Tibial nerve (tissue), 4 donors: ENCODE data around the gene GCHFR. TPM values are rescaled to one million over a fixed set of nuclear protein-coding genes. Genes with fewer than 3 reads are reported as not detected.

Experiments used
- DNase-seq, 2 donors: peaks; one replicate each; pipeline ENCODE4 v3.0.0-alpha.2; 2019; ENCODE audit warnings: low spot score in 2 of 2
- H3K27ac ChIP-seq, 4 donors: fragments of 200-600 bp; sonication (generic) in 3 of 4; one replicate each; pipeline ENCODE4 v1.5.1; 2017 to 2019; ENCODE audit warnings: mild to moderate bottlenecking in 1 of 4
- H3K27me3 ChIP-seq, 2 donors: fragments of 200-600 bp; sonication (generic) in 1 of 2; one replicate each; pipeline versions ENCODE4 v1.5.1 to v1.6.0; 2017 to 2019
- H3K36me3 ChIP-seq, 3 donors: fragments of 200-600 bp; sonication (generic); one replicate each; pipeline ENCODE4 v1.5.1; 2018 to 2019
- H3K4me1 ChIP-seq, 4 donors: fragments of 200-600 bp; sonication (generic) in 3 of 4; one replicate each; pipeline ENCODE4 v1.5.1; 2017 to 2019
- H3K4me3 ChIP-seq, 4 donors: fragments of 200-600 bp; sonication (generic) in 3 of 4; one replicate each; pipeline ENCODE4 v1.5.1; 2017 to 2019; ENCODE audit warnings: mild to moderate bottlenecking in 1 of 4, moderate library complexity in 1 of 4
- H3K9me3 ChIP-seq, 4 donors: fragments of 200-600 bp; sonication (generic) in 3 of 4; one replicate each; pipeline ENCODE4 v1.5.1; 2017 to 2019
- EP300 ChIP-seq, 2 donors: sonication (generic); formaldehyde crosslinking; IDR thresholded peaks; one replicate each; pipeline ENCODE4 v1.6.1; 2017; ENCODE audit warnings: antibody characterized with exemption in 2 of 2, mild to moderate bottlenecking in 1 of 2
- POLR2A ChIP-seq, 2 donors: fragments of 450-650 bp; IDR thresholded peaks; one replicate each; pipeline ENCODE4 v1.6.1; 2017; ENCODE audit warnings: antibody characterized with exemption in 2 of 2, mild to moderate bottlenecking in 2 of 2, moderate library complexity in 2 of 2
- WGBS, 2 donors: methylation state at CpG; one replicate each; pipeline ENCODE4 v1.1.5; 2018; 5-methylcytosine and 5-hydroxymethylcytosine counted together
- total RNA-seq, 4 donors: library from RNA; depleted of rRNA; stranded (reverse); fragments of >200 nt; gene quantifications; one replicate each; pipeline ENCODE4 v1.1.0, GENCODE V29; 2016
- TF ChIP-seq, protein P1 (sequence below), 5 experiments: fragments of 200-600 bp in 3 of 5; fragments of 450-650 bp in 2 of 5; sonication (generic) in 3 of 5; IDR thresholded peaks; one replicate each; pipeline ENCODE4 v1.5.1; 2016 to 2019; ENCODE audit warnings: antibody characterized with exemption in 5 of 5, mild to moderate bottlenecking in 3 of 5, moderate library complexity in 2 of 5

Gene GCHFR
- total RNA-seq, 4 donors from 2014 or later: 24.5 to 49.4 (median 44.1) TPM

DNA sequence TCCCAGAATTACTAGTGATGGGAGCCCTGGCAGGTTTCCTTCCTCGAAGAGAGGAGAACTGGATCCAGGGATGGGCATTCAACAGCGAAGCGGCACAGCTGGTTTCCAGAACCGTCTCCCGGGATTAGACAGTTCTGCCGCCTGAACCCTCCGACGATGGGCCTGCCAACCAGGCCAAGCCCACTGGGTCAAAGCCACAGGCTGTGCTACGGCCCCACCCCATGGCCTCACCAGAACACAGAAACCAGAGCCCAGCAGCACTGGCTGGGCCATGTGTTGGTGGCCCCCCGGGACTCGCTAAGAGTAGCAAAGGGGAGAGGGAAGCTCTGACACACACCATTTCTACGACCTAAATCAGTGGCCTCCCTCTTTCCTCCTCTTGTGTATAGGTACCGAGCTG, 8.1 kb downstream of the GCHFR start:
- no peak for DNase-seq
- H3K4me3 ChIP-seq: no peak overlapping the region
- H3K36me3 ChIP-seq: peaks cover 4 to 100% (median 20%) of the 10 kb centered on the region in 3 donors
- H3K4me1 ChIP-seq: peaks cover 0 to 29% (median 12%) of the 10 kb centered on the region in 4 donors
- 82 to 91% methylated on average over 11 to 13 of the region's 13 CpGs for WGBS, 2 donors
- TF ChIP-seq, protein P1, sequence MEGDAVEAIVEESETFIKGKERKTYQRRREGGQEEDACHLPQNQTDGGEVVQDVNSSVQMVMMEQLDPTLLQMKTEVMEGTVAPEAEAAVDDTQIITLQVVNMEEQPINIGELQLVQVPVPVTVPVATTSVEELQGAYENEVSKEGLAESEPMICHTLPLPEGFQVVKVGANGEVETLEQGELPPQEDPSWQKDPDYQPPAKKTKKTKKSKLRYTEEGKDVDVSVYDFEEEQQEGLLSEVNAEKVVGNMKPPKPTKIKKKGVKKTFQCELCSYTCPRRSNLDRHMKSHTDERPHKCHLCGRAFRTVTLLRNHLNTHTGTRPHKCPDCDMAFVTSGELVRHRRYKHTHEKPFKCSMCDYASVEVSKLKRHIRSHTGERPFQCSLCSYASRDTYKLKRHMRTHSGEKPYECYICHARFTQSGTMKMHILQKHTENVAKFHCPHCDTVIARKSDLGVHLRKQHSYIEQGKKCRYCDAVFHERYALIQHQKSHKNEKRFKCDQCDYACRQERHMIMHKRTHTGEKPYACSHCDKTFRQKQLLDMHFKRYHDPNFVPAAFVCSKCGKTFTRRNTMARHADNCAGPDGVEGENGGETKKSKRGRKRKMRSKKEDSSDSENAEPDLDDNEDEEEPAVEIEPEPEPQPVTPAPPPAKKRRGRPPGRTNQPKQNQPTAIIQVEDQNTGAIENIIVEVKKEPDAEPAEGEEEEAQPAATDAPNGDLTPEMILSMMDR (IDR thresholded peaks at IDR 0.05): no peak
- TF ChIP-seq POLR2A (IDR thresholded peaks at IDR 0.05) (no peak), EP300 (IDR thresholded peaks at IDR 0.05) (no peak)
- no peaks in the 10 kb centered on the region for H3K9me3 ChIP-seq
- H3K27me3 ChIP-seq: no peaks in the 10 kb centered on the region
- no peak overlapping the region for H3K27ac ChIP-seq

DNA sequence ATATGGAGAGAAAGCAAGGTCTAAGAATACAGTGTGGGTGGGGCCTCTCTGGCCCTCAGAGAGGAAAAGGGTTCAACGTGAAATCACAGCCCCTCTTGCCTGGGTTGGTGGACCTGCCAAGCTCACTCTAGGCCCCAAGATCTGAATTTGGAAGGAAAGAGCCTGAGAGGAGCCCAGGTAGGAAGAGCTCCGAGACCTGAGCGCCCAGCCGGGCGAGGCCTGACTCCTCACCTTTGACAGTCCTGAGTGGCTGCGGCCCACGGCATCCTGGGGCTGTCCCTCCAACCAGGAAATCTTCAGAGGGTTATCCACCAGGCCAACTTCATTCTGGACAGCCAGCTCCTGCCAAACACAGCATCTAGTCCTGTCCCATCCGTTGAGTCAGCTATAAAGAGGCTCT, 9.6 kb downstream of the GCHFR start:
- Histone ChIP-seq H3K9me3 (no peaks in the 10 kb centered on the region), H3K36me3 (peaks cover 7 to 100% (median 22%) of the 10 kb centered on the region in 3 donors), H3K27me3 (no peaks in the 10 kb centered on the region), H3K27ac (no peak overlapping the region), H3K4me1 (peaks cover 0 to 26% (median 11%) of the 10 kb centered on the region in 4 donors), H3K4me3 (no peak overlapping the region)
- DNase-seq: no peak
- TF ChIP-seq EP300 (IDR thresholded peaks at IDR 0.05) (no peak), POLR2A (IDR thresholded peaks at IDR 0.05) (no peak)
- TF ChIP-seq, protein P1 (IDR thresholded peaks at IDR 0.05): no peak
- 86% methylated on average over 4 to 8 of the region's 8 CpGs for WGBS, 2 donors

DNA sequence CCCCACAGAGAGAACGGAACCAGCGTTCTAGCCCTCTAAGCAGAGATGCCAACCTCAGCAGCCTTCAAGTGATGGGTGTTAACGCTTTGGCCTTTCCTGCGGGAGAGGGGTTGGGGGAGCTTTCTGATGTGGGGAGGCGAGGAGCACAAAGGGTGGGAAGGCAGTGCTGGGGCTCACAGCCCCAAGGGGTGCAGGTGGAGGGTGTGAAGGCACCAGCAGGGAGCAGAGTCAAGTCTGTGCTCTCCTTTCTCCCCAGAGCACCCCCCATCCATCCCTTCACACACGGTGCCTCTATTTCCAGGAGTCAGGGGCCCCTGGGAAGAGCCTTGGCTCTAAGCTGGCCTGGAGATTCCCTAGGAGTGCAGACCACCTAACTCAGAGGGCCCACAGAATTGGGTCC, 10.0 kb downstream of the GCHFR start:
- Histone ChIP-seq H3K27ac (no peak overlapping the region), H3K4me3 (no peak overlapping the region), H3K36me3 (peaks cover 7 to 100% (median 26%) of the 10 kb centered on the region in 3 donors), H3K9me3 (no peaks in the 10 kb centered on the region), H3K4me1 (peaks cover 0 to 22% (median 9%) of the 10 kb centered on the region in 4 donors), H3K27me3 (no peaks in the 10 kb centered on the region)
- TF ChIP-seq, protein P1 (IDR thresholded peaks at IDR 0.05): no peak
- no peak for TF ChIP-seq POLR2A (IDR thresholded peaks at IDR 0.05)
- no peak for TF ChIP-seq EP300 (IDR thresholded peaks at IDR 0.05)
- WGBS, 2 donors: 93 to 96% methylated on average over 6 of the region's 6 CpGs
- no peak for DNase-seq

DNA sequence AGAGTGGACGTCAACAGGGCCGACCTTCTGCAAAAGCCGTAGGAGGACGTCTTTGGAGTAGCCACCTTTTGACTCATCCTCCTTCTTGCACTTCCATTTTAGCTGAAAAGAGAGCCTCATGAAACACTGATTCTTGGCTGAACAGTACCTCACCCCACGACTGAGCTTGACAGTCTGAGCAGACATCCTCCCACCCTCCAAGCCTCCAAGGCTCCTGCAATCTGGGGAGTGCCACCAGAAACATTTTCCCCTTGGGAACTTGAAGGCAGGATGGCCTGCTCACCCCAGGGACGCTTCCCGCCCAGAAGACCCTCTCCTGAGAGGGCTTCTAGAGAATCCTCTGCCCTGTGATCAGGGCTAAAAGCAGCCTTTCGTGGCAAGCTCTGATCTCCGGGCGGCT, 11.1 kb downstream of the GCHFR start:
- peaks cover 0 to 11% (median 3%) of the 10 kb centered on the region in 4 donors for H3K4me1 ChIP-seq
- peaks cover 7 to 100% (median 29%) of the 10 kb centered on the region in 3 donors for H3K36me3 ChIP-seq
- H3K27ac ChIP-seq: no peak overlapping the region
- 86 to 95% methylated on average over 10 of the region's 10 CpGs for WGBS, 2 donors
- no peaks in the 10 kb centered on the region for H3K27me3 ChIP-seq
- no peak for DNase-seq
- H3K4me3 ChIP-seq: no peak overlapping the region
- TF ChIP-seq POLR2A (IDR thresholded peaks at IDR 0.05) (no peak), EP300 (IDR thresholded peaks at IDR 0.05) (no peak)
- TF ChIP-seq, protein P1 (IDR thresholded peaks at IDR 0.05): no peak
- no peaks in the 10 kb centered on the region for H3K9me3 ChIP-seq

DNA sequence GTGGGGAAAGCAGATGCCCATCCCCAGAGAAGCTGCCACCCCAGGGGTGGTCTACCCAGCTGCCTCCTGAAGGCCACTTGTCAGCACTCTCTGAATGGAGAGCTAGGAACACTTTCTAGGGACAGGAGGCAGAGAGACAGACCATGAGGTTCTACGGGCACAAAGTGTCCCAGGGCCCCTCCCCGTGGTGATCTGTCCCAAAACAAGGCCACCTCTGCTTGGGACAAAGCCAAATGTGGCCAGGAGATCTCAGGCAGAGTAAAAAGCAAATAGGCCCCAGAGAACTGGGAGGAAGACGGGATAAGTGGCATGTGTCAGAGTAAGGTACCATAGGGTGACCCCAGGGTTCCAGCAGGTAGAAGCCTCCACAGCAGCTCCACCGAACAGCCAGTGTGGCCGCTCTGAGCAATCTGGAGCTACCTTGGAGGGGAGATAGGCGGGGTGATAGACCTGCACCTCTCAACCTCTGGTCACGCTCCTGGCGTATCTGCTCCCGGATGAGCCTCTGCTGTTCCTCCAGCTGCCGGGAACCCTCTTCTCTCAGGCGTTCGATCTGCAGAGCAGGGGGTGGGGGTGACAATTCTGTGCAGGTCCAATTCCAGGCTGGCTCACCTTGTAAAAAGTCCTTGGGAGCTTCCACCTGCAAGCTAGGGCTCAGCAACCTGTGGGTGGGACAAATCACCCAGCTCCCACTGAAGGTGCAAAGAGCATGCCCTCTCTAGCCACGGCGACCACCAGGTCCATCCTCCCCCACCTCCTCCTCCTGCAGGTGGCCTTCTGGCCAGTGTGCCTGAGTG, 12.1 kb downstream of the GCHFR start:
- Histone ChIP-seq H3K9me3 (no peaks in the 10 kb centered on the region), H3K27ac (peak overlapping the region in 1 of 4 donors; percentile 36), H3K4me1 (peaks cover 0 to 5% (median 0%) of the 10 kb centered on the region in 4 donors), H3K36me3 (peaks cover 7 to 92% (median 29%) of the 10 kb centered on the region in 3 donors), H3K4me3 (no peak overlapping the region), H3K27me3 (no peaks in the 10 kb centered on the region)
- DNase-seq: no peak
- TF ChIP-seq EP300 (IDR thresholded peaks at IDR 0.05) (no peak), POLR2A (IDR thresholded peaks at IDR 0.05) (no peak)
- TF ChIP-seq, protein P1 (IDR thresholded peaks at IDR 0.05): no peak
- WGBS, 2 donors: 92 to 93% methylated on average over 14 of the region's 14 CpGs
